Measurements from ENCODE around the gene DEPP1. TPM values are rescaled to one million over a fixed set of nuclear protein-coding genes. Genes with fewer than 3 reads are reported as not detected.
"Not testable (repeated sequence)": the region's sequence is repeated elsewhere in the genome, so short reads cannot be mapped to it uniquely, and the experiment has no call there.

DEPP1 gene, protein sequence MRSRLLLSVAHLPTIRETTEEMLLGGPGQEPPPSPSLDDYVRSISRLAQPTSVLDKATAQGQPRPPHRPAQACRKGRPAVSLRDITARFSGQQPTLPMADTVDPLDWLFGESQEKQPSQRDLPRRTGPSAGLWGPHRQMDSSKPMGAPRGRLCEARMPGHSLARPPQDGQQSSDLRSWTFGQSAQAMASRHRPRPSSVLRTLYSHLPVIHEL
- under 1 TPM; 0.13 to 0.27 TPM for total RNA-seq

DNA sequence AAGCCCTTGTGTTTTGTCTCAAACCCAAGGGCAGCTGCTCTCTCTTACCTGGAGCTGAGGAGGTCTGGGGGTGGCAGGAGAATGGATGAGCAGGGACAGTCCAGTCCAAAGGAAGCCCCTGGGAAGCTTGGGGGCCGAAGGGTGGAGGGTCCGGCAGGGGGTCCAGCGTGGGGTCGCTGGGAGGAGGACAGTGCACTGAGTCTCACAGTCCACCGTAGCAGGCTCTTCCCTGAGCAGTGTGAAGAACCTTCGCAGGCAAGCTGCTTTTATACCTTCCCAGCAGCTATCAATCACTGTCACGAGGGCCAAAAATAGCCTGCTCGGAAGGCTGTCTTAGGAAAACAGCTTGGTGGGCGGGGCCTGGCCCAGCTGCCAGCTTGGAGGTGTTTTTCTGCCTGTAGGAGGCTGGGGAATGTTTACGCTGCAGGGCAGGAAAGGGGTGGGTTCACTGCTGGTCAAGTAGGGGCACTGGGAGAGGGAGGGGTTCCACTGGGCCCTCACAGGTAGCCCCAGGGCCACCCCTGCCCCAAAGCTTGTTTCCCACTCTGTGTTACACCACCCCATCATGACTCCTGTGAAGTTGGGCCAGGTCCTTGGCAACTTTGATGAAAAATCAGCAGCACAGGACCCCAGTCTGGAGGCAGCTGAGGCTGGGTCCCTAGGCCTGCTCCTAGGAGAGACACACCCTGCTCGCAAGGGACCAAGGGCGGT, at the start of gene DEPP1:
Gene DEPP1 (minus strand): TSS at position 240 of the 711 bp plus-strand sequence. CDS start 779 bp downstream, outside the sequence.
- POLR2A ChIA-PET, result no interaction called here
- CTCF ChIA-PET, result interaction anchor here (6.2 kb wide), 1 partner anchor 46 kb away, joined by 42 read pairs; no protein-coding TSS in a partner anchor

DNA sequence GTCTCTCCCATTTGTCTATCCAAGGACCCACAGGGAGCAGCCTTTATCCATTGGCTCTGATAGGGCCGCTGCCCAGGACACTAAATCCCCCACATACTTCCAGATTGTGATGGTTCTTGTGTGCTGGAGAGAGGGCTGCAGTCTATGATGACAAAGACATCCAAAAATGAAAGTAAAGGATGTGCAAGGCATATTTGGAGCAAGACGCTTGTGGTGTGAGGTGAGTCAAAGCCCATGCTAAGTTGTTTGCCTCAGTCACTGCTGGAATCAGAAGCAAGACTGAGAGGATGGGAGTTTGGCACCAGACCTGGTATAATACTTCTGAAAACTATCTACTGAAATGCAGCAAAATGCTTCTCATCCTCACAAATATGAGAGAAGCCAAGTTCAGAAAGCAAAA, 44.8 kb upstream of the DEPP1 start:
- ChIA-PET POLR2A (no interaction called here), CTCF (no interaction called here)

DNA sequence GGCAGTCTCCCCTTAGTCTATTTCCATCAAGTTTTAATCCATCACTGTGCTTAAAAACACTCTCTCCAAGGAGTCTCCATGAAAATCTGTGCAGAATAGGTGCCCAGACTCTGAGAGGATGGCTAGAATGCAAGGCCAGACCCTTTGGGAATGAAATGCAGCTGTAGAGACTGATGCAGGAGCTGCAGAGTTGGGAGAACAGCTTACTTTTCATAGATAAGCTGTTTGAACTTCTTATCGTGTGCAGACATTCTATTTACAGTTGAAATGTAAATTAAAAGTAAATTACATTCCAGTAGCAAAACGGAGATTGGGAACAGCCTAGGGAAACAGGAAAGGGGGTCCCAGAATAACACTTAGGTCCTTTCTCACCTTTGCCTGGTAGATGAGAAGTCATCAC, 37.0 kb upstream of the DEPP1 start:
- ChIA-PET POLR2A (no interaction called here), CTCF (no interaction called here)

DNA sequence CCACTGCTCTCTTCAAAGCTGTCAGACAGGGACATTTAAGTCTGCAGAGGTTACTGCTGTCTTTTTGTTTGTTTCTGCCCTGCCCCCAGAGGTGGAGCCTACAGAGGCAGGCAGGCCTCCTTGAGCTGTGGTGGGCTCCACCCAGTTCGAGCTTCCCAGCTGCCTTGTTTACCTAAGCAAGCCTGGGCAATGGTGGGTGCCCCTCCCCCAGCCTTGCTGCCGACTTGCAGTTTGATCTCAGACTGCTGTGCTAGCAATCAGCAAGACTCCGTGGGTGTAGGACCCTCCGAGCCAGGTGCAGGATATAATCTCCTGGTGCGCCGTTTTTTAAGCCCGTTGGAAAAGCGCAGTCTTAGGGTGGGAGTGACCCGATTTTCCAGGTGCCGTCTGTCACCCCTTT, 35.9 kb upstream of the DEPP1 start:
- CTCF ChIA-PET, POLR2A ChIA-PET: not testable (repeated sequence)

DNA sequence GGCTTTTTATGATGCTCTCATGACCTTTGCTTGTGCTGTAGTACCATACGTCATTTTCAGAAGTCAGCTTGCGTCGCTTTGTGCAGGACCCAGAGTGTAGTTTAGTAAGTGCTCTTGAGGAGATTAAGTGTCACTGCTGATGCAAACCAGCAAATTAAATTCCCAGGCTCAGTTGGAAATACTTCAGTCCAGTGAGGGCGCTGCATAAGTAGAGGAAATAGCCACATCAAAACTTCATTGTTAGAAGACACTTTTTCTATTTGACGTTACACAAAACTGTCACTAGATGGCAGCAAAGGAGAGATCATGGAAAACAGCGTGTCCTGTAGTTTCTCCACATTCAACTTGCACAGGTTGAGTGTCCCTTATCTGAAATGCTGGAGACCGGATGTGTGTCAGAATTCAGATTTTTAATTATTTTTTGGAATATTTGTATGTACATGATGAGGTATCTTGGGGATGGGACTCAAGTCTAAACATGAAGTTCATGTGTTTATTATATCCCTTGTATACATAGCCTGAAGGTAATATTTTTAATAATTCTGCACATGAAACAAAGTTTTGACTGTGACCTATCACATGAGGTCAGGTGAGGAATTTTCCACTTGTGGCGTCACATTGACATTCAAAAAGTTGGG, 30.0 kb upstream of the DEPP1 start:
- CTCF ChIA-PET, result interaction anchor here (1.1 kb wide), 1 partner anchor 10 kb away, joined by 4 read pairs; no protein-coding TSS in a partner anchor

DNA sequence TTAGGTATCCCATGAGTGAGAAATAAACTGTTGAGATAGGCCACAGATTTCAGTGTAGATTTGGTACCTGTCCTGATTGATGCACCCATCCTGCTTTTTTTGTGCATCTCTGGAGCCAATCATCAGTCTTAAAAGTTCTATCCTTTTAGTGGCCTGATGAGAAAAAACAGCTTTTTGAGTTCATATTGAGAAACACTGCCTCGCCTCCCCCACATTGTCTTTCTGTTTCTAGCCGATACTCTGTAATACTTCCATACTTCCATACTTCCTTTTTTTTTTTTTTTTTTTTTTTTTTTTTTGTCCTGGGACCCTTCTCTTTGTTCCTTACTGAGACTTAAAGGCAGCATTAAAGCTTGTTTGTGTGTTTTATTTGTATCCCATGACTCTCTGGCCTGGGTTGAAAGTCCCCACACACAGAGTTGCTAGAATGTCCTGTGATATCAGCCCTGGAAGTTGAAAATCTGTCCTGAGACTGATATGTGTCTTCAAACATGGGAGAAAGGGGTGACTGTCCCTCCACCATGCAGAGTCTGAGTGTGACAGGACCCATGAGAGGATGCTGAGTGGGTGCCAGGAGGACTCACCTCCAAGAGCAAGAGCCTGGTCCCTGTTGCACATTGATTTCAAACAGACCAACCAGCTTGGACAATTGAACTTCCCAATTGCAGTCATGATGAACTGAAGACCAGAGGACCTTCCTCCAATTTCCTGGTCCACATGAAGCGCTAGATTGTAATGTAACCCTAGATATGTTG, 27.8 kb upstream of the DEPP1 start:
- CTCF ChIA-PET, result interaction anchor here (1.4 kb wide), 1 partner anchor 229 kb away, joined by 3 read pairs; no protein-coding TSS in a partner anchor
- POLR2A ChIA-PET, result no interaction called here

More for the DNA sequence above, 30.0 kb upstream of the DEPP1 start:
- POLR2A ChIA-PET, result no interaction called here

DNA sequence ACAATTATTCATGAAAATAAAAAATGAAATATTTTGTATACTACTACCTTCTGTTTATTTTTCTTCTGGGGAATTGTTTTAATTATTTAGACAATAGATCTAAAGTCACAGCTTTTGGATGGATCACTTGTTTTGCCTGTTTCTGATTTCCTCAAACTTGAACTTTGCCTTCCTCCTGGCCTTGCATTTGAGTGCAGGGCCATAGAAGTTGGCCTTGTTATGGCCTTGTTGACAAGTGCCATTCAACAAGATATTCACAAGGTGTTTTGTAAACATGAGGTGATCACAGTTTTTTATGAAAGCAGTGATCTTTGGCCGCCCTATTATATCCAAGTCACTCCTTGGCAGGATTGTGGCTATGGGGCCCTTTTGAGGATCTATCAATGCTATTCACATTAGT, 26.7 kb upstream of the DEPP1 start:
- POLR2A ChIA-PET, result no interaction called here
- CTCF ChIA-PET, result interaction anchor here (0.7 kb wide), 1 partner anchor 230 kb away, joined by 4 read pairs; no protein-coding TSS in a partner anchor

DNA sequence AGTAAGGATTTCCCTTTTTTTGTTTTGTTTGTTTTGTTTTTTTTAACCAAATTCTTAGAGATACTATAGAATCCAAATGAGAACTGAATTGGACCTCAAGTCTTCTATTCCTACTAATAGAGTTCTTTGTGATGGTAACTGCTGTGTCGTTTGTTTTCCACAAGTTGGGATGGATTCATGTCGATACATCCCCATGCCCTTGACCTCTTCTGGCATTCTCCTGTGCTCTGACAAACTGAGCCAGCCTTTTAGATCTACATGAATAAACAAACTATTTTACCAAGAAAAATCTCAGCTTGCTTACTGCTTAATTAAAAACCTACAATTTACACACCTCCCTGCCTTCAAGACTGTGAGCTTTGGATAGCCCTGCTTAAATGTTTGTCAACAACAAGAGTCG, 26.1 kb upstream of the DEPP1 start:
- CTCF ChIA-PET, result interaction anchor here (0.7 kb wide), 1 partner anchor 230 kb away, joined by 4 read pairs; no protein-coding TSS in a partner anchor
- POLR2A ChIA-PET, result no interaction called here

DNA sequence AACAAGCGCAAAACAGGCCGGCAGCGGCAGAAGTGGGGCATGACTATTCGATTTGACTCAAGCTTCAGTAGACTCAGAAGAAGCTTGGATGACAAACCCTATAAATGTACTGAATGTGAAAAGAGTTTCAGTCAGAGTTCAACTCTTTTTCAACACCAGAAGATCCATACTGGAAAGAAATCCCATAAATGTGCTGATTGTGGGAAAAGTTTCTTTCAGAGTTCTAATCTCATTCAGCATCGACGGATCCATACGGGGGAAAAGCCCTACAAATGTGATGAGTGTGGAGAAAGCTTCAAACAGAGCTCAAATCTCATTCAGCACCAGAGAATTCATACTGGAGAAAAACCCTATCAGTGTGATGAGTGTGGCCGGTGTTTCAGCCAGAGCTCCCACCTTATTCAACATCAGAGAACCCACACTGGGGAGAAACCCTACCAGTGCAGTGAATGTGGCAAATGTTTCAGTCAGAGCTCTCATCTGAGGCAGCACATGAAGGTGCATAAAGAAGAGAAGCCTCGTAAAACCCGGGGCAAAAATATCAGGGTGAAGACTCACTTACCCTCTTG, 24.9 kb upstream of the DEPP1 start:
- POLR2A ChIA-PET, result no interaction called here
- CTCF ChIA-PET, result no interaction called here

DNA sequence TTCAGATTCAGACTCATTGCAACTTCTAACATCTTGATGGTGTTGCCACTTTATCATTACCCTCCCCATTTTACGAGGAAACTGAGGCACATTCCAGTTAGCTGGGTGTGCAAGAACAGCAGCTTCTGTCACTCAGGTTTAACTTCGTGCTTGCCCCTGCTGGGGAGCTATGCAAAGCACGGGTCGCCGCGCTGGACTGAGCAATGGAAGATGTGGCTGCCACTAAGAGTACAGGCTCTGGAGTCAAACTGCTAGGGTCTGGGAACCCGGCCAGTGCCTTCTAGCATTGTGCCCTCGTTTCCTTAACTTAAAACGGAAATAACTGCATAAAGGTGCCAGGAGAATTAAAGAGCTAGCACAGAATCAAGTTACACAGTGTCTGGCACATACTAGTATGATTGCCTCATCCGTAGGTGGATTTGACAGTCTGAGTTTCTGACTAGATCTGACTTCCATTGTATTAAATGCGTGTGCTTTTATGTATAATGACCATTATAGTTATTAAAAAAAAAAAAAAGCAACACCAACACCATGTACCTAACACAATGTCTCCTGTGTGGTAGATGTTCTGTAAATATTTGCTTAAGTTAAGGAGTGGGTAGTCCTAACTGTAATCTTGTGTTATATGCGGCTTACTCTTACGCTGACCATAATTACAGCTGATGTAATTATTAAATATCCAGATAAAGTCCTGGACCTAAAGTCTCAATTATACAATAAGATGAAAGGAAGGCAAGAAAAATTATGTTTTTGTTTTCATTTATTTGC, 23.0 kb upstream of the DEPP1 start:
- POLR2A ChIA-PET, result no interaction called here
- CTCF ChIA-PET, result no interaction called here

DNA sequence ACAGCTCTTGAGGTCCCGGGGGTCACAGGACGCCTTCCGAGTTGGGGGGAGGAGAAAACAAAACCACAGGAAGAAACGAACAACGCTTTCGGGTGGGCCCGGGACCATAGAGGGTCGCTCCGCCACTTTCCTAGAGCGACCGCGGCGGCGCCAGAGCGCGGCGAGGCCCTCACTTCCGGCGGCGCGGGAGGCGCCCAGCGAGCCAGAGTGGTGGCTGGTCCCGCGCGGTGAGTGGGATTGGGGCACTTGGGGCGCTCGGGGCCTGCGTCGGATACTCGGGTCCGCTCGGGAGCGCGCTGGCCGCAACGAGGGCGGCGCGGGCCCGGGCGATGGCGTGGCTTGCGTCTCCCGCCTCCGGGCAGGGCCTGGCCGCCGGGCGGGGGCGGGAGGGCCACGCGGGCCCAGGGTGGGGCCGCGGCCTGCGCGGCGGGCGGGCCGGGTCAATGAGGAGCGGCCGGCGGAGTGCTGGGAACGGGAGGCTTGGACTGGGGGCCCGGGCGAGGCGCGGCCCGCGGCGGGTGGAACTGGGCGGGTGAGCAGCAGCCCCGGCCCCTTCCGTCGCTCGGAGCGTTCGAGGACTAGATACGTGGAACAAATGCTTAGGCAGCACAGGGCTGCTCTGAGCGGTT, 22.3 kb upstream of the DEPP1 start, which contains the start of gene ZNF22:
Gene ZNF22 (plus strand): TSS at position 172 of the 629 bp plus-strand sequence. CDS start 2,446 bp downstream, outside the sequence.
- CTCF ChIA-PET, result no interaction called here
- POLR2A ChIA-PET, result no interaction called here

DNA sequence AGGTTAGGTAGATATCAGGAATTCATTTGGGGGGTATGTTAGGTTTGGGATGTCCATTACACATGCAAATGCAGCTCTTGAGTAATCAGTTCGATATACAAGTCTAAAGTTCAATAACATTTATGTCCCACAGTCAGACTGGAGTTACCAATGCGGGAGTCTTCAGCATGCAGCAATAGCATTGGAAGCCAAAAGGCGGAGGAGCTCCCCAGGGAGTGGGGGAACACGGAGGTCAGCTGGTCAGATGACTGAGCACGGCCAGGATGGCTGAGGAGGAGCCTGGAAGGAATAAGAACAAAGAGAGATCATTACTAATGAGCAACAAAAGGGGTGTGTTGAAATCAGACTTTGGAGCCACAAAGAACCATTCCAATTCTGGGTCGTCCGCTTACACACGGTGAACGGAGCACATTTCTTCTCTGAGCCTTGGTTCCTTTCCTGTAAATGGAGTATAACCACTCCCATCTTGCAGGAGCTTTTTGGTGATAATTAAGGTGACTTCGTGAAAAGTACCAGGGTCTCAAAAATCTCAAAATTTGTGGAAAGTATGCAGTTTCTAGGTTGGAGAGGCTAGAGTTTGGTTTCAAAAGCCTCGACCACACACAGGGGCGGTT, 21.6 kb upstream of the DEPP1 start:
- ChIA-PET CTCF (interaction anchor here (0.6 kb wide), 1 partner anchor 77 kb away, joined by 4 read pairs; no protein-coding TSS in a partner anchor), POLR2A (no interaction called here)

DNA sequence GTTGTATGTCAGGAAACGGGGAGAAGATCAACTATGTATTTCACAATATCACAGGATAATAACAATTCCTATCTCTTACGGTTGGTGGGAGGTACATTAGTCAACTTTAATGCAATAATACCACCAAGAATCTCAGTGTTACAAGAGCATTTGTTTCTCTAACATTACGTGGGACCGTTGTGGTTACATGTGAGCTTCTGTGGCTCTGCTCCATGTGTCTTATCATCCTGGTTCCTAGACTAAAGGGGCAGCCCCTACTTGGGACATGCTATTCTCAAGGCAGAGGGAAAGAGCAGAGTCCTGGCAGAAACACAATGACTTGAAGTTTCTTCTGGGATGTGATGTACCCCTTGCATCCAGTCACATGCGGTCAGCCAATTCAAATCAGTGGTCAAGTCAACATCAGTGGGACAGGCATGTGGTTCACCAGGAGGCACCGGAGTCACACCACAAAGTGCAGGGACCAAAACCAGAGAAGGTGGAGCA, 19.6 kb upstream of the DEPP1 start:
- POLR2A ChIA-PET, result no interaction called here

DNA sequence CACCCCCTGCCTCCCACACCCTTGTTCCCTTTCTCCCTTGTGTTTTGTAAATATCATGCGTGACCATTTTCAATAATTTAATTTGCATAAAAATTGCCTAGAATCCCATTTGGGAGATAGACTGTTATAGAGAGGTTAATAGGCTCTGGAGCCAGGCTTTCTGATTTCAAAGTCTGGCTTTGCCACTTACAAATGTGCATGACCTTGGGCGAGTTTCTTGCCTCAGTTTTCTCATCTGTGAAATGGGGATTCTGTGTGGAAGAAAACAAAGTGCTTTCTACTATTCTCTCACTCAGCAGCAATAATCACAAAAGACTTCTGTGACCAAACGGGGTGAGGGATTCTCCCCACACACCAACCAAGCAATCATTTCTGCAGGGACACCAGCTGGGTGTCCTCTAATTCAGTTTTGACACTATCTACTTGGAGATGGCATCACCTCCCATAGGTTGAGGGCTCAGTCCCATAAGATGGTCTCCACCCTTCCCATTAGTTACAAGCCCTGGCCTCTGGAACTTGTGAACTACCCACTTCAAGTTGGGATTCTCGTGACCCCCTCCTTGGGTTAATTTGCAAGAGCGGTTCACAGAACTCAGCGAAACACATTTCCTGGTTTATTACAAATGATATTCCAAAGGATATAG, 18.6 kb upstream of the DEPP1 start:
- CTCF ChIA-PET, result no interaction called here
- POLR2A ChIA-PET, result no interaction called here

More for the DNA sequence above, 19.6 kb upstream of the DEPP1 start:
- CTCF ChIA-PET, result no interaction called here

DNA sequence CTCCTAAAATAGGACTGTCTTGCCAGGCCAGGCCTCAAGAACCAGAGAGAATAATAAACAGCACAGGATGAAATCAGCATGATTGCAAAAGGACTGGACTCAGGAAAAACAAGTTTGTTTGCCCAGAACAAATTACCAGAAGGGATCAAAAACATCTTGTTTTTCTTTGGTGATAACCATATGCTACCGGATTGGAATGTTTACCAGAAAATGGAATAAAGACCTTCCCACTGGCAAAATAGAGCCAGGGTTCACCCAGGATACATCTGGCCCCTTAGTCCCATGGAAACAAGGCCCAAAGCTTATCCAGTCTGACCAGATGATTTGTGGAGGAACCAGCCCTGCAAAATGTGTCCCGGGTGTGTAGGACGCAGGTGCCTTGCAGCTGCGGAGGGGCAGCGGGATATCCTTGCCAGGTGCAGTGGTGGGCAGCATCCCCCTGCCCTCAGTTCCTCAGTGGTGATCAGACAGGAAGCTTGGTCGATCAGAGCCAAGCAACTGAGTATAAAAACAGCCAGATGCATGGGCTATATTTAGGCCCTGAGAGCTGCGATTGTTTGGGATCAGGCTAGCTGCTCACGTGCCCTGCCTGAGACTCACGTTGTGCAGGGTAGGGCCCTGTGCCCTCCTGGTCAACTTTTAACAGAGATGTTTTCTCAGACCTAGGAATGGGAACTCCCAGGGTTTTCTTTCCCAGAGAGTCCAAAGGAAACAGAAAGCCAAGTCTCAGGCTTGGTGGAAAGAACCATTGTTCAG, 17.5 kb upstream of the DEPP1 start:
- POLR2A ChIA-PET, result no interaction called here
- CTCF ChIA-PET, result no interaction called here

DNA sequence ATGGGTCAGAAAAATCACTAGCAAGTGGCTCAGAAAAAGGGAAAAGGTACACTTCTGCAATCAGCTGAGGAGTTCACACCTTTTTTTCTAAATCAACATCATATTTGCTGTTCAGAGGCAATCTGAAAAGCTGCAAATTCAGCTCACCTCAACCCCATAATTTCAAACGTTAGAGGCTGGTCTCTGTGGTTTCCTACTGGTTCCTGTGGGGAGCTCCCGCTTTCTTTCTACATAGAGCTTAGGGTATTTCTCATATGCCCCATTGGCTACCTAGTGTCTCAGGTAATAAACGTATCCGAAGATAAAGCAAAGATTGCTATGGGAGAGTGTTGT, 16.9 kb upstream of the DEPP1 start:
- ChIA-PET CTCF (no interaction called here), POLR2A (no interaction called here)
